Uterus (tissue), 4 donors: ENCODE results near the gene BCAR1. TPM values are rescaled to one million over a fixed set of nuclear protein-coding genes. Genes with fewer than 3 reads are reported as not detected.
"Not testable (repeated sequence)": the region's sequence is repeated elsewhere in the genome, so short reads cannot be mapped to it uniquely, and the experiment has no call there.

Experiments used
- DNase-seq, 2 donors: peaks; one replicate each; pipeline ENCODE4 v3.0.0-alpha.2; 2019 to 2020
- H3K27ac ChIP-seq, 2 donors: fragments of 200-600 bp; sonication (generic); 1 replicate in 1 of 2; 2 replicates in 1 of 2; pipeline ENCODE4 v1.5.1; 2016 to 2018
- H3K27me3 ChIP-seq, 2 donors: fragments of 200-600 bp; sonication (generic); one replicate each; pipeline ENCODE4 v1.5.1; 2018 to 2019; ENCODE audit warnings: control low read depth in 1 of 2
- H3K36me3 ChIP-seq, 2 donors: fragments of 200-600 bp; sonication (generic); one replicate each; pipeline ENCODE4 v1.5.1; 2019; ENCODE audit warnings: control low read depth in 1 of 2
- H3K4me1 ChIP-seq, 2 donors: fragments of 200-600 bp; sonication (generic); one replicate each; pipeline ENCODE4 v1.5.1; 2018 to 2019; ENCODE audit warnings: control low read depth in 1 of 2
- H3K4me3 ChIP-seq, 2 donors: fragments of 200-600 bp; sonication (generic); 1 replicate in 1 of 2; 2 replicates in 1 of 2; pipeline ENCODE4 v1.5.1; 2018 to 2019; ENCODE audit warnings: mild to moderate bottlenecking in 1 of 2
- H3K9me3 ChIP-seq, 2 donors: fragments of 200-600 bp; sonication (generic); one replicate each; pipeline ENCODE4 v1.5.1; 2019; ENCODE audit warnings: control low read depth in 1 of 2
- POLR2A ChIP-seq, 2 donors: fragments of 450-650 bp; IDR thresholded peaks; one replicate each; pipeline ENCODE4 v1.6.1; 2016; ENCODE audit warnings: antibody characterized with exemption in 2 of 2, mild to moderate bottlenecking in 1 of 2, moderate library complexity in 1 of 2
- intact Hi-C: fragments of 100-400 bp; cut with DNase I; formaldehyde crosslinking; loops from one replicate; pipeline ENCODE4 v1.15.1; 2023; ENCODE audit warnings: low total_unique reads
- total RNA-seq, 4 donors: library from RNA; depleted of rRNA in 3 of 4; stranded (reverse); fragments of >200 nt in 3 of 4; gene quantifications; one replicate each; pipeline versions ENCODE4 v1.1.0 to v1.2.4, GENCODE V29; 2014 to 2023
- TF ChIP-seq, protein P1 (sequence below), 4 experiments: fragments of 200-600 bp in 2 of 4; fragments of 450-650 bp in 2 of 4; sonication (generic) in 2 of 4; IDR thresholded peaks; one replicate each; pipeline ENCODE4 v1.5.1; 2016 to 2019; ENCODE audit warnings: antibody characterized with exemption in 4 of 4, mild to moderate bottlenecking in 2 of 4, moderate library complexity in 1 of 4
- donor health status: DM: yes; HTN: yes; CAD: no.

BCAR1 gene
- total RNA-seq, 4 donors from 2014 or later, result 42.8 to 104 (median 47.2) TPM

DNA sequence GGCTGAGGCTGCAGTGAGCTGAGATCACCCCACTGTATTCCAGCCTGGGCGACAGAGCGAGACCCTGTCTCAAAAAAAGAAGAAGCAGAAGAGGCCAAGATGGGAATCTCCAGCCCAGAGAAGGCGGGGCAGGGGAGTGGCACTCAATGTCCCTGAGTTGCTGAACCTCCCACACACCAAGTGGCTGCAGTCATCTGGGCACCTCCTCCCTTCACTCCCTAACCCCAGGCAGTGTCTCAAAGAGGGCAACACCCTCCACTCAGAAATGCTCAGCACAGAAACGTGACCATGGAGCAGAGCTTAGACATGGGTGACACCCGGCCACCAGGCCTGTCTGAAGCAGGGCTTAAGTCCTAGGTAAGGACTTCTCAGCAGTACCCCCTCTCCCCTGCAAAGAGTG lies 36.3 kb upstream of the BCAR1 start:
- H3K27me3 ChIP-seq, result no peaks in the 10 kb centered on the region
- H3K27ac ChIP-seq, result no peak overlapping the region
- no peak overlapping the region for H3K4me3 ChIP-seq
- H3K4me1 ChIP-seq, result no peaks in the 10 kb centered on the region
- no peaks in the 10 kb centered on the region for H3K36me3 ChIP-seq
- TF ChIP-seq POLR2A (IDR thresholded peaks at IDR 0.05), result no peak
- TF ChIP-seq, protein P1, sequence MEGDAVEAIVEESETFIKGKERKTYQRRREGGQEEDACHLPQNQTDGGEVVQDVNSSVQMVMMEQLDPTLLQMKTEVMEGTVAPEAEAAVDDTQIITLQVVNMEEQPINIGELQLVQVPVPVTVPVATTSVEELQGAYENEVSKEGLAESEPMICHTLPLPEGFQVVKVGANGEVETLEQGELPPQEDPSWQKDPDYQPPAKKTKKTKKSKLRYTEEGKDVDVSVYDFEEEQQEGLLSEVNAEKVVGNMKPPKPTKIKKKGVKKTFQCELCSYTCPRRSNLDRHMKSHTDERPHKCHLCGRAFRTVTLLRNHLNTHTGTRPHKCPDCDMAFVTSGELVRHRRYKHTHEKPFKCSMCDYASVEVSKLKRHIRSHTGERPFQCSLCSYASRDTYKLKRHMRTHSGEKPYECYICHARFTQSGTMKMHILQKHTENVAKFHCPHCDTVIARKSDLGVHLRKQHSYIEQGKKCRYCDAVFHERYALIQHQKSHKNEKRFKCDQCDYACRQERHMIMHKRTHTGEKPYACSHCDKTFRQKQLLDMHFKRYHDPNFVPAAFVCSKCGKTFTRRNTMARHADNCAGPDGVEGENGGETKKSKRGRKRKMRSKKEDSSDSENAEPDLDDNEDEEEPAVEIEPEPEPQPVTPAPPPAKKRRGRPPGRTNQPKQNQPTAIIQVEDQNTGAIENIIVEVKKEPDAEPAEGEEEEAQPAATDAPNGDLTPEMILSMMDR (IDR thresholded peaks at IDR 0.05), result no peak
- no peak for DNase-seq
- intact Hi-C loops, result no loop called here
- H3K9me3 ChIP-seq, result no peaks in the 10 kb centered on the region

DNA sequence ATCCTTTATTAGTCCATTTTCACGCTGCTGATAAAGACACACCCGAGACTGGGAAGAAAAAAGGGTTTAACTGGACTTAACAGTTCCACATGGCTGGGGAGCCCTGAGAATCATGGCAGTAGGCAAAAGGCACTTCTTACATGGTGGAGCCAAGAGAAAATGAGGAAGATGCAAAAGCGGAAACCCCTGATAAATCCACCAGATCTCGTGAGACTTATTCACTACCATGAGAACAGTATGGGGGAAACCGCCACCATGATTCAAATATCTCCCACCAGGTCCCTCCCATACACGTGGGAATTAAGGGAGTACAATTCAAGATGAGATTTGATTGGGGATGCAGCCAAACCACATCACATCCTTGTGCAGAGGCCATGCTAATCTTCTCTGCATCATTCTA lies 35.0 kb upstream of the BCAR1 start:
- no peaks in the 10 kb centered on the region for H3K9me3 ChIP-seq
- TF ChIP-seq, protein P1 (IDR thresholded peaks at IDR 0.05), result no peak
- no peak for TF ChIP-seq POLR2A (IDR thresholded peaks at IDR 0.05)
- no peak overlapping the region for H3K27ac ChIP-seq
- H3K27me3 ChIP-seq, result no peaks in the 10 kb centered on the region
- intact Hi-C loops, result no loop called here
- DNase-seq, result no peak
- H3K4me3 ChIP-seq, result no peak overlapping the region
- H3K36me3 ChIP-seq, result no peaks in the 10 kb centered on the region
- H3K4me1 ChIP-seq, result no peaks in the 10 kb centered on the region

DNA sequence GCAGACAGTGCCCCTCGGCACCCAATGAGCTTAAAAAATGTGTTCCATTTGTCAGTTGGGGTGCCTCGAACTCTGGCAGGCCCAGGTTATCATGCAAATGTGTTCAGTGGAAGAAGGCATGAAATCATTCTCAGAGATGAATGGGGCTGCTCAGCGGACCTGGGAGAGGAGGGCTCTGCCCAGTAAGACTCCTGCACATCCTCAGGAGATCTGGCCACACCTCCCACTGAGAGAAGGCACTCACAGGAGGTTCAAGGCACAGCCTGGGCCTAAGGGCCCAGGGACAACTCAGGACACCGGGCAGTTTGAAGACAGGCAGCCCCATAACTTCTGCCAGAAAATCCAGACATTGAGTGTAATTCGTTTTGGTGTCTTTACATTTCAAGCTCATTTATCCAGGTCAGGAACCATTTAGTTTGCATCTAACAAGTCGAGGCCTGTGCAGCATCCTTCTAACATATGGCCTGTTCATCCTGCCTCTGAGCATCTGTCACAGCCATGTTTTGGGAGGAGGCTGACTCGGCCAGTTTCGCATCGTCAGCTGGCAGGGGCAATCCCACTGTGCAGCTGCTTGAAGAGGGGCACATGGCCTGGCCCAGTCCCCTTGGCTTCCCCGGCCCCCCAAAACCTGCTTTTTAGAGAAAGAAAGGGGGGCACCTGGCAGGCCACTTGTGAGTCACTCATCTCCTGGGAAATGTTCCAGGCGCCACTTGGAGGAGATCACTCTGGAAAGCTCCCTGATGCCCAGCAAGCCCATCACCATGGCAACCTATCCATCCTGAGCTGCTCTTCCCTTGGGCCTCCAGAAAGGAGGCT lies 31.2 kb upstream of the BCAR1 start:
- DNase-seq, result no peak
- no peaks in the 10 kb centered on the region for H3K36me3 ChIP-seq
- no peaks in the 10 kb centered on the region for H3K9me3 ChIP-seq
- intact Hi-C loops, result no loop called here
- H3K4me3 ChIP-seq, result no peak overlapping the region
- H3K27me3 ChIP-seq, result no peaks in the 10 kb centered on the region
- TF ChIP-seq, protein P1 (IDR thresholded peaks at IDR 0.05), result no peak
- TF ChIP-seq POLR2A (IDR thresholded peaks at IDR 0.05), result no peak
- H3K27ac ChIP-seq, result no peak overlapping the region
- no peaks in the 10 kb centered on the region for H3K4me1 ChIP-seq

DNA sequence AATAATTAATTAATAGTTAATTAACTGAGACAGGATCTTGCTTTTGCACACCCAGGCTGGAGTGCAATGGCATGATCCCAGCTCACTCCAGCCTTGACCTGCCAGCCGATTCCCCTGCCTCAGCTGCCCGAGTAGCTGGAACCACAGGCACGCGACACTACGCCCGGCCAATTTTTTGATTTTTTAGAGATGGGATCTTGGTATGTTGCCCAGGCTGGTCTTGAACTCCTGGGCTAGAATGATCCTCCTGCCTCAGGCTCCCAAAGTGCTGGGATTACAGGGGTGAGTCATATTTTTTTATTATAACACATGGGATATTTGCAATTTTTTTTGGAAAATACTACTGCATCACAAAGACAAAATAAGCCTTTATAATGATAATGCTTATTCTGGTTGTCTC lies 30.4 kb upstream of the BCAR1 start:
- H3K9me3 ChIP-seq, result no peaks in the 10 kb centered on the region
- H3K4me3 ChIP-seq, result no peak overlapping the region
- no peak overlapping the region for H3K27ac ChIP-seq
- H3K4me1 ChIP-seq, result no peaks in the 10 kb centered on the region
- intact Hi-C loops, result no loop called here
- H3K36me3 ChIP-seq, result no peaks in the 10 kb centered on the region
- no peak for DNase-seq
- no peak for TF ChIP-seq POLR2A (IDR thresholded peaks at IDR 0.05)
- TF ChIP-seq, protein P1 (IDR thresholded peaks at IDR 0.05), result no peak
- no peaks in the 10 kb centered on the region for H3K27me3 ChIP-seq

DNA sequence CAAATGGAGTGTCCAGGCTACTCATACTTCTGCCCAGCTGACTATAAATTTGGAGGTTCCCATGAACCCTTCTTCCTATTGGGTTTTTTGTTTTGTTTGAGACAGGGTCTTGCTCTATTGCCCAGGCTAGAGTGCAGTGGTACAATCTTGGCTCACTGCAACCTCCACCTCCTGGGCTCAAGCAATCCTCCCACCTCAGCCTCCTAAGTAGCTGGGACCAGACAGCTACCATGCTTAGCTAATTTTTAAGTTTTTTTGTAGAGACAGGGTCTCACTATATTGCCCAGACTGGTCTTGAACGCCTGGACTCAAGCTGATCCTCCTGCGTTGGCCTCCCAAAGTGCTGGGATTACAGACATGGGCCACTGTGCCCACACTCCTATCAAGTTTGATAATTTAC lies 29.6 kb upstream of the BCAR1 start:
- H3K36me3 ChIP-seq, H3K27ac ChIP-seq, H3K4me3 ChIP-seq, H3K27me3 ChIP-seq, DNase-seq, intact Hi-C loops, H3K4me1 ChIP-seq, H3K9me3 ChIP-seq: not testable (repeated sequence)
